ENCODE data around the gene MRM2.

The MRM2 gene

DNA sequence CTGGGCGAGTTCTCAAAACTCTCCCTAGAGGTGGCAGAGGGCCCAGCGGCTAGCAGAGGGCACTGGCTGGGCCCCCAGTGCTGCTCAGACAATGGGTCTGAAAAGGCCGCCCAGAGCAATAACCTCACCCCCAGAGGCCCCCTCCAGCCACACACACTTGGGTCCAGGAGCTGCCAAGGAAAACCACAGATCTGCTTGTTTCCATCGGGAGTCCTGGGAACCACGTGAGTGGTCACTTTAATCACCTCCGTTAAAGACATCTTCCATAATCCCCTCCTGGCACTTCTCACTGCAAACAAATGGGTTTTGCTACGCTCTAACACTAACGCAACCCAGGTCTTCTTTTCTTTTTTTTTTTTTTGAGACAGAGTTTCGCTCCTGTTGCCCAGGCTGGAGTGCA lies 30.0 kb upstream of the MRM2 start:
- H3K9ac ChIP-seq (ENCODE audit: low read length) = no peak overlapping the region
- H3K4me3 ChIP-seq (ENCODE audit: low read length) = no peak overlapping the region
- no peaks in the 10 kb centered on the region for H3K79me2 ChIP-seq (ENCODE audit: low read length)
- no peak overlapping the region for H3K4me2 ChIP-seq (ENCODE audit: low read depth, low read length)
- H3K27me3 ChIP-seq (replicated peaks; ENCODE audit: insufficient read depth, low read length) = no peaks in the 10 kb centered on the region
- no peaks in the 10 kb centered on the region for H3F3A ChIP-seq (ENCODE audit: insufficient read depth, low read length)
- no peak overlapping the region for H3K27ac ChIP-seq (ENCODE audit: low read length)
- no peaks in the 10 kb centered on the region for H3K4me1 ChIP-seq (ENCODE audit: low read length)
- DNase-seq = no peak
- H4K20me1 ChIP-seq (ENCODE audit: insufficient read depth, low read length) = no peaks in the 10 kb centered on the region
- H3K9me3 ChIP-seq (replicated peaks; ENCODE audit: insufficient read depth, low read length) = no peaks in the 10 kb centered on the region
- H3K36me3 ChIP-seq (replicated peaks; ENCODE audit: insufficient read depth, low read length) = no peaks in the 10 kb centered on the region
- no peak for TF ChIP-seq EZH2 (optimal IDR thresholded peaks at IDR 0.05; ENCODE audit: low read depth, low read length)
- TF ChIP-seq CTCF (IDR thresholded peaks at IDR 0.05; ENCODE audit: low read length) = no peak
- TF ChIP-seq EZH2phosphoT487 (IDR thresholded peaks at IDR 0.05; ENCODE audit: low read length) = no peak
- H3K9me2 ChIP-seq (replicated peaks; ENCODE audit: insufficient read depth, low read length) = no peaks in the 10 kb centered on the region
- no peak overlapping the region for H2AFZ ChIP-seq (ENCODE audit: low read length)

GRCh38 chr7:2271273-2272026 lies 29.4 kb upstream of the MRM2 start:
- H3K36me3 ChIP-seq (replicated peaks; ENCODE audit: insufficient read depth, low read length) = no peaks in the 10 kb centered on the region

GRCh38 chr7:2270495-2270894 lies 28.5 kb upstream of the MRM2 start:
- H3K9me3 ChIP-seq (replicated peaks; ENCODE audit: insufficient read depth, low read length) = no peaks in the 10 kb centered on the region
- no peaks in the 10 kb centered on the region for H3F3A ChIP-seq (ENCODE audit: insufficient read depth, low read length)
- no peaks in the 10 kb centered on the region for H3K9me2 ChIP-seq (replicated peaks; ENCODE audit: insufficient read depth, low read length)
- no peaks in the 10 kb centered on the region for H3K27me3 ChIP-seq (replicated peaks; ENCODE audit: insufficient read depth, low read length)
- H3K4me1 ChIP-seq (ENCODE audit: low read length) = no peaks in the 10 kb centered on the region
- DNase-seq = no peak
- H4K20me1 ChIP-seq (ENCODE audit: insufficient read depth, low read length) = no peaks in the 10 kb centered on the region
- no peak overlapping the region for H3K4me2 ChIP-seq (ENCODE audit: low read depth, low read length)
- H3K27ac ChIP-seq (ENCODE audit: low read length) = no peak overlapping the region
- no peaks in the 10 kb centered on the region for H3K79me2 ChIP-seq (ENCODE audit: low read length)
- no peak for TF ChIP-seq EZH2 (optimal IDR thresholded peaks at IDR 0.05; ENCODE audit: low read depth, low read length)
- no peak for TF ChIP-seq CTCF (IDR thresholded peaks at IDR 0.05; ENCODE audit: low read length)
- no peak for TF ChIP-seq EZH2phosphoT487 (IDR thresholded peaks at IDR 0.05; ENCODE audit: low read length)
- no peak overlapping the region for H3K9ac ChIP-seq (ENCODE audit: low read length)
- no peak overlapping the region for H3K4me3 ChIP-seq (ENCODE audit: low read length)
- H2AFZ ChIP-seq (ENCODE audit: low read length) = no peak overlapping the region
- H3K36me3 ChIP-seq (replicated peaks; ENCODE audit: insufficient read depth, low read length) = no peaks in the 10 kb centered on the region

More at GRCh38 chr7:2271273-2272026, 29.4 kb upstream of the MRM2 start:
- H3K4me2 ChIP-seq (ENCODE audit: low read depth, low read length) = no peak overlapping the region
- H3K9me2 ChIP-seq (replicated peaks; ENCODE audit: insufficient read depth, low read length) = no peaks in the 10 kb centered on the region
- H4K20me1 ChIP-seq (ENCODE audit: insufficient read depth, low read length) = no peaks in the 10 kb centered on the region
- no peak overlapping the region for H3K4me3 ChIP-seq (ENCODE audit: low read length)
- no peak overlapping the region for H3K9ac ChIP-seq (ENCODE audit: low read length)
- no peak for TF ChIP-seq EZH2 (optimal IDR thresholded peaks at IDR 0.05; ENCODE audit: low read depth, low read length)
- TF ChIP-seq EZH2phosphoT487 (IDR thresholded peaks at IDR 0.05; ENCODE audit: low read length) = no peak
- no peak for TF ChIP-seq CTCF (IDR thresholded peaks at IDR 0.05; ENCODE audit: low read length)
- no peak overlapping the region for H3K27ac ChIP-seq (ENCODE audit: low read length)
- no peak overlapping the region for H2AFZ ChIP-seq (ENCODE audit: low read length)
- no peaks in the 10 kb centered on the region for H3K79me2 ChIP-seq (ENCODE audit: low read length)
- H3K9me3 ChIP-seq (replicated peaks; ENCODE audit: insufficient read depth, low read length) = no peaks in the 10 kb centered on the region
- no peak for DNase-seq
- no peaks in the 10 kb centered on the region for H3K4me1 ChIP-seq (ENCODE audit: low read length)
- no peaks in the 10 kb centered on the region for H3K27me3 ChIP-seq (replicated peaks; ENCODE audit: insufficient read depth, low read length)
- H3F3A ChIP-seq (ENCODE audit: insufficient read depth, low read length) = no peaks in the 10 kb centered on the region
